Measurements from ENCODE around the gene HSPBP1.

- TF ChIP-seq, protein P1, sequence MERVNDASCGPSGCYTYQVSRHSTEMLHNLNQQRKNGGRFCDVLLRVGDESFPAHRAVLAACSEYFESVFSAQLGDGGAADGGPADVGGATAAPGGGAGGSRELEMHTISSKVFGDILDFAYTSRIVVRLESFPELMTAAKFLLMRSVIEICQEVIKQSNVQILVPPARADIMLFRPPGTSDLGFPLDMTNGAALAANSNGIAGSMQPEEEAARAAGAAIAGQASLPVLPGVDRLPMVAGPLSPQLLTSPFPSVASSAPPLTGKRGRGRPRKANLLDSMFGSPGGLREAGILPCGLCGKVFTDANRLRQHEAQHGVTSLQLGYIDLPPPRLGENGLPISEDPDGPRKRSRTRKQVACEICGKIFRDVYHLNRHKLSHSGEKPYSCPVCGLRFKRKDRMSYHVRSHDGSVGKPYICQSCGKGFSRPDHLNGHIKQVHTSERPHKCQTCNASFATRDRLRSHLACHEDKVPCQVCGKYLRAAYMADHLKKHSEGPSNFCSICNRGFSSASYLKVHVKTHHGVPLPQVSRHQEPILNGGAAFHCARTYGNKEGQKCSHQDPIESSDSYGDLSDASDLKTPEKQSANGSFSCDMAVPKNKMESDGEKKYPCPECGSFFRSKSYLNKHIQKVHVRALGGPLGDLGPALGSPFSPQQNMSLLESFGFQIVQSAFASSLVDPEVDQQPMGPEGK (CRISPR knock-in tag; IDR thresholded peaks at IDR 0.05): no peak
- no peak for TF ChIP-seq TAF1 (CRISPR knock-in tag; IDR thresholded peaks at IDR 0.05)
Measured at GRCh38 chr19:55225415-55225958, 54.4 kb downstream of the HSPBP1 start.

All from HepG2 (cell line).